ENCODE data around the gene BOC.

DNA sequence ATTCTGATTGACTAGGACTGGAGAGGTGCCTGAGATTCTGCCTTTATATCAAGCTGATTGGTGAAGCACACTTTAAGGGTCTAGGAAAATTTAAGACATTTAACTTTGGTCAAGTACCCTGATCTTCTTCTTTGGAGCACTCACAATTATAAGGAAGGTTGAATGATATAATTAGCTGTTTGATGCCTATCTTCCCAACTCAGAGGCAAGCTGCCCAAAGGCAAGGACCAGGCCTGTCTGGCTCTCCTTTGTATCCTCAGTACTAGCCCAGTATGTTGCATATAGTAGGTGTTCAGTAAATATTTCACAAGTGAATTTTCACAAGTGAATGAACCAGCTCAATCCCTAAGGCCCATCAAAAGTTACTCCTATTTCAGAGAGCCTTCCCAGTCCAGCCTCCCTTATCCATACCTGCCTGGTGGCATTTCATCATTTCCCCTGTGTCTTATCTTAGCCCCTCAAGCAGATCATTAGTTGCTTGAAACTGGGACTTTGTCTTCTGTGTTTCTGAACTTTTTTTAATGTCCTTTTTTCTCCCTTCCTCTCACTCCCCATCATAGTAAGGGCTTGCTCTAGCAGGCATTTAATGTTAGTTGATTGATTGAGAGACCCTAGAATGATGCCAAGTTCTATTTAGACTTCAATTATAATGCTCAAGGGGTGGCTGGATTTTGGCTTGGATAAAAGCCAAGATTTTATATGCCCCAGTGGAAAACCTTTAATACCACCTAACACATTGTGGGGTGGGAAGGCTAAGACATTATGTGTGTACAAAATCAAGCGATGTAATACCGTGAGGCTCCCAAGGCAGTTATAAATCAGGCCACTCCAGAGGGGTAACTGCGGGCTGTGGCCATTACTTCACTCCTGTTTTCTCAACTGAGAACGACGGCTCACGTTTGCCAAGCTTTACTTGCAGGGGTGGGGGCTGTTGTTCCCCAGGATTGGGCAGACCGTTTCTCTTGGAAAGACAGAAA, 43.2 kb upstream of the BOC start:
- no peak for TF ChIP-seq CTCF (conservative IDR thresholded peaks at IDR 0.05)
- TF ChIP-seq ZFX (IDR thresholded peaks at IDR 0.05): no peak
